Measurements from ENCODE around the gene PPP1R7. TPM values are rescaled to one million over a fixed set of nuclear protein-coding genes. Genes with fewer than 3 reads are reported as not detected.

Gene PPP1R7
- total RNA-seq, 1 donor from 2014 or later = 61.5 TPM

GRCh38 chr2:241201445-241202267, 51.4 kb downstream of the PPP1R7 start:
- intact Hi-C loops (cut with micrococcal nuclease) = no loop called here
- H3K36me3 ChIP-seq = no peaks in the 10 kb centered on the region
- no peak for TF ChIP-seq CTCF (IDR thresholded peaks at IDR 0.05; ENCODE audit: borderline replicate concordance)
- DNase-seq = no peak
- H3K4me3 ChIP-seq = no peak overlapping the region
- no peaks in the 10 kb centered on the region for H3K27me3 ChIP-seq (ENCODE audit: low read depth)
- H3K27ac ChIP-seq (replicated peaks) = no peak overlapping the region
- H3K4me1 ChIP-seq = no peaks in the 10 kb centered on the region
- no peaks in the 10 kb centered on the region for H3K9me3 ChIP-seq (replicated peaks)

- no peaks in the 10 kb centered on the region for H3K27me3 ChIP-seq (ENCODE audit: low read depth)
- DNase-seq = no peak
- no peaks in the 10 kb centered on the region for H3K36me3 ChIP-seq
- TF ChIP-seq CTCF (IDR thresholded peaks at IDR 0.05; ENCODE audit: borderline replicate concordance) = no peak
- no peaks in the 10 kb centered on the region for H3K4me1 ChIP-seq
- H3K4me3 ChIP-seq = no peak overlapping the region
- no peaks in the 10 kb centered on the region for H3K9me3 ChIP-seq (replicated peaks)
- no peak overlapping the region for H3K27ac ChIP-seq (replicated peaks)
- intact Hi-C loops (cut with micrococcal nuclease) = no loop called here
Observed at GRCh38 chr2:241202268-241202585, 52.0 kb downstream of the PPP1R7 start.

GRCh38 chr2:241202681-241203080, 52.4 kb downstream of the PPP1R7 start:
- H3K27me3 ChIP-seq (ENCODE audit: low read depth) = no peaks in the 10 kb centered on the region

GRCh38 chr2:241203218-241204009, 53.1 kb downstream of the PPP1R7 start:
- Histone ChIP-seq H3K27ac (replicated peaks) (no peak overlapping the region), H3K36me3 (no peaks in the 10 kb centered on the region), H3K4me1 (no peaks in the 10 kb centered on the region), H3K9me3 (replicated peaks) (no peaks in the 10 kb centered on the region), H3K27me3 (ENCODE audit: low read depth) (no peaks in the 10 kb centered on the region), H3K4me3 (no peak overlapping the region)
- intact Hi-C loops (cut with micrococcal nuclease) = no loop called here
- DNase-seq = no peak
- no peak for TF ChIP-seq CTCF (IDR thresholded peaks at IDR 0.05; ENCODE audit: borderline replicate concordance)

More at GRCh38 chr2:241202681-241203080, 52.4 kb downstream of the PPP1R7 start:
- no peak for TF ChIP-seq CTCF (IDR thresholded peaks at IDR 0.05; ENCODE audit: borderline replicate concordance)
- Histone ChIP-seq H3K9me3 (replicated peaks) (no peaks in the 10 kb centered on the region), H3K4me3 (no peak overlapping the region), H3K36me3 (no peaks in the 10 kb centered on the region), H3K4me1 (no peaks in the 10 kb centered on the region), H3K27ac (replicated peaks) (no peak overlapping the region)
- no peak for DNase-seq
- intact Hi-C loops (cut with micrococcal nuclease) = no loop called here

GRCh38 chr2:241204010-241204384, 53.7 kb downstream of the PPP1R7 start:
- no peak for DNase-seq
- no peaks in the 10 kb centered on the region for H3K4me1 ChIP-seq
- H3K27ac ChIP-seq (replicated peaks) = no peak overlapping the region
- no peaks in the 10 kb centered on the region for H3K9me3 ChIP-seq (replicated peaks)
- TF ChIP-seq CTCF (IDR thresholded peaks at IDR 0.05; ENCODE audit: borderline replicate concordance) = no peak
- H3K27me3 ChIP-seq (ENCODE audit: low read depth) = no peaks in the 10 kb centered on the region
- no peaks in the 10 kb centered on the region for H3K36me3 ChIP-seq
- intact Hi-C loops (cut with micrococcal nuclease) = no loop called here
- H3K4me3 ChIP-seq = no peak overlapping the region
